ENCODE measurements around the gene ESYT2.
"Not testable (repeated sequence)": the region's sequence is repeated elsewhere in the genome, so short reads cannot be mapped to it uniquely, and the experiment has no call there.

ESYT2 gene

GRCh38 chr7:158703679-158704523 lies 125.4 kb downstream of the ESYT2 start:
- DNase-seq = not testable (repeated sequence)

- DNase-seq = no peak
Measured at GRCh38 chr7:158702944-158703343, 126.4 kb downstream of the ESYT2 start.

- no peak for DNase-seq
Measured at GRCh38 chr7:158702196-158702595, 127.1 kb downstream of the ESYT2 start.

GRCh38 chr7:158700008-158700407 lies 129.3 kb downstream of the ESYT2 start:
- no peak for DNase-seq

GRCh38 chr7:158699341-158699740 lies 130.0 kb downstream of the ESYT2 start:
- no peak for DNase-seq

- no peak for DNase-seq
Measured at GRCh38 chr7:158698657-158699195, 130.6 kb downstream of the ESYT2 start.

GRCh38 chr7:158697597-158697996 lies 131.7 kb downstream of the ESYT2 start:
- DNase-seq = not testable (repeated sequence)

GRCh38 chr7:158695726-158696452 lies 133.4 kb downstream of the ESYT2 start:
- peak in 39 of 56 donors; percentile 2 to 68 (median 30) for DNase-seq

GRCh38 chr7:158695056-158695455 lies 134.3 kb downstream of the ESYT2 start:
- DNase-seq = no peak

- no peak for DNase-seq
Measured at GRCh38 chr7:158694650-158695049, 134.7 kb downstream of the ESYT2 start.

GRCh38 chr7:158689488-158689887 lies 139.8 kb downstream of the ESYT2 start:
- DNase-seq = peak in 1 of 56 donors; percentile 8

- no peak for DNase-seq
Measured at GRCh38 chr7:158687406-158687805, 141.9 kb downstream of the ESYT2 start.

GRCh38 chr7:158685693-158686092 lies 143.6 kb downstream of the ESYT2 start:
- no peak for DNase-seq

GRCh38 chr7:158684329-158684728 lies 145.0 kb downstream of the ESYT2 start:
- DNase-seq = no peak

- DNase-seq = no peak
Measured at GRCh38 chr7:158683541-158683940, 145.8 kb downstream of the ESYT2 start.

GRCh38 chr7:158682456-158682855 lies 146.9 kb downstream of the ESYT2 start:
- no peak for DNase-seq

All from nucleus accumbens (tissue), 56 donors.